OCI-M1 (cell line): Measurements from ENCODE around the gene HIGD2B.
"Not testable (repeated sequence)": the region's sequence is repeated elsewhere in the genome, so short reads cannot be mapped to it uniquely, and the experiment has no call there.

Source experiments
- DNase-seq: peaks from one replicate; lab custom pipeline; 2025; lab: John Stamatoyannopoulos, UW

Gene HIGD2B

GRCh38 chr15:72685925-72686794 is at the start of gene HIGD2B, which contains the start of gene BBS4:
Gene HIGD2B, minus strand, starts transcription at chr15:72686182. Its CDS starts 9,808 bp downstream, at chr15:72676374.
Gene BBS4, plus strand, starts transcription at chr15:72686207. Its CDS starts 21 bp downstream, at chr15:72686228.
- DNase-seq, result no peak

GRCh38 chr15:72735111-72735510 is 49.1 kb upstream of the HIGD2B start:
- no peak for DNase-seq

GRCh38 chr15:72733941-72734738 is 48.2 kb upstream of the HIGD2B start:
- no peak for DNase-seq

DNA sequence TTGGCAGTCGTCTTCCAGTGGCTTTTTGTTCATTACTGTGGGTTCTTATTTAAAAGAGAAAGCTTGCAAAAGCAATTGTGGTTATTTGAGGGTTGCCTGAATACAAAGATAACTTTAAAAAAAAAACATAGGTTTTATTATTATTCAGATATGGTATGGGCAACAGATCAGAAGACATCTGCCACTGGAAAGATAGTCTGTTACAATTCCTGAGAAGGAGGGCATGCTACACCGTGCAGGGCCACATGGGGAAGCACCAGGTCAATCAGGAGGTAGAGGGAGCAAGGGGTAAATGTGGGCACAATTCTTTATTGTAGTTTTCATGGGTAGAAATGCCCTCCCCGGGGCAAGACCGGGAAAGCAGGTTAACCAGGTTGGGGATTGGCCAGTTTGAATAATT is 46.5 kb upstream of the HIGD2B start:
- DNase-seq, result peak; percentile 61

- DNase-seq, result peak; percentile 51
These were observed 46.1 kb upstream of the HIGD2B start for GRCh38 chr15:72732086-72732485.

DNA sequence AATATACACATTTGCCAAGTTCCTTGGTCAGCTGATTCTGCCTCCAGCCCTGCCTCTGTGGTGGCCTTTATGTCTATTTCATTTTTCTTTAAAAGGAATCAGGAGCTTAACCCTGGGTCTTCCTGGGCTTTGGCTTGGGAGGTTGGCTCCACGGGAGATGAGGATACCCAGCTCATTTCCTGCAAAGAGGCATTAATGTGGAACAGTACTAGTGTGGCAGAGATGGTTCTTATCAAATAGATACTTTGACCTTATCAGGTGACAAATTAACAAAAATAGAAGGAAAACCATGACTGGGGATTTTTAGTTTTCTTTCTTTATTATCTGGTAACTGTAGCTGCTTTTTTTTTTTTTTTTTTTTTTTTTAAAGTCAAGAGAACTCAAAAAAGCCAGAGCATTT is 42.8 kb upstream of the HIGD2B start:
- no peak for DNase-seq

DNA sequence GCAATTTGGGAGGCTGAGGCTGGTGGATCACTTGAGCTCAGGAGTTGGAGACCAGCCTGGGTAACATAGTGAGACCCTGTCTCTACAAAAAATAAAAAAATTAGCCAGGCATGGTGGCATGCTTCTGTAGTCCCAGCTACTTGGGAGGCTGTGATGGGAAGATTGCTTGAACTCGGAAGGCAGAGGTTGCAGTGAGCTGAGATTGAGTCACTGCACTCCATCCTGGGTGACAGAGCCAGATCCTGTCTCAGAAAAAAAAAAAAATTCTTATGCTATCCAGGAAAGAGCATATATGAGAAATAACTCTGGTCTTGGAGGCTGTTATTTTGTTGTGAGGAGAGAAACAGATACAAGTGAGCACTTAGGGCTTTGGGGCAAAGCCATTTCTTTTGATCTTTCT is 42.3 kb upstream of the HIGD2B start:
- DNase-seq, result not testable (repeated sequence)

- no peak for DNase-seq
These were observed 41.2 kb upstream of the HIGD2B start for GRCh38 chr15:72727154-72727553.

DNA sequence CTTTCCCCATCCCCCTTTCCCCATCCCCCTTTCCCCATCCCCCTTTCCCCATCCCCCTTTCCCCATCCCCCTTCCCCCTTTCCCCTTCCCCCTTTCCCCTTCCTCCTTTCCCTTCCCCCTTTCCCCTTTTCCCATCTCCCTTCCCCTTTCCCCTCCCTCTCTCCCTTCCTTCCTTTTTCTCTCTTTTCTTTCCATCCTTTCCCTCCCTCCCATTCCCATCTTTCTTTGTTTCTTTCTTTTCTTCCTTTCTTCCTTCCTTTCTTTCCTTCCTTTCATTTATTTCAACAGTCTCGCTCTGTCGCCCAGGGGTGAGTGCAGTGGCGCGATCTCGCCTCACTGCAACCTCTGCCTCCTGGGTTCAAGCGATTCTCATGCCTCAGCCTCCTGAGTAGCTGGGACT is 39.9 kb upstream of the HIGD2B start:
- not testable (repeated sequence) for DNase-seq

GRCh38 chr15:72725446-72725845 is 39.5 kb upstream of the HIGD2B start:
- no peak for DNase-seq

DNA sequence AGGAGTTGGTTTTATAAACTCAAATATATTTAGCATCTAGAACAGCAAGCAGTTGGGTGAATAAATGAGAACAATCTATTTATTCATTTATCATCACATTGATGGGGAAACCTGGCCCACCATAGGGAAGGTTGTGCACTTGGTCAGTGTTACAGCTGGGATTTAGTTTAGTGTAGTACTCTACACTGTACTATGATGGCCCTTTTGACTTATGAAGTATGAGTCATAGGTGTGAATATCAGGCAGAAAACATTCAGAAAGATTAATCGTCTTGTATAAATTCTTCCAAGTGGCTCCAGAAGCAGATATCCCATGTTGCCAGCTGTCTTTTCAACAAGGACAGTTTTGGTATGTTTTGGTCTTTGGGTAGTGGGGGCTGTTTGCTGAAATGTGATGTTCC is 38.0 kb upstream of the HIGD2B start:
- no peak for DNase-seq

DNA sequence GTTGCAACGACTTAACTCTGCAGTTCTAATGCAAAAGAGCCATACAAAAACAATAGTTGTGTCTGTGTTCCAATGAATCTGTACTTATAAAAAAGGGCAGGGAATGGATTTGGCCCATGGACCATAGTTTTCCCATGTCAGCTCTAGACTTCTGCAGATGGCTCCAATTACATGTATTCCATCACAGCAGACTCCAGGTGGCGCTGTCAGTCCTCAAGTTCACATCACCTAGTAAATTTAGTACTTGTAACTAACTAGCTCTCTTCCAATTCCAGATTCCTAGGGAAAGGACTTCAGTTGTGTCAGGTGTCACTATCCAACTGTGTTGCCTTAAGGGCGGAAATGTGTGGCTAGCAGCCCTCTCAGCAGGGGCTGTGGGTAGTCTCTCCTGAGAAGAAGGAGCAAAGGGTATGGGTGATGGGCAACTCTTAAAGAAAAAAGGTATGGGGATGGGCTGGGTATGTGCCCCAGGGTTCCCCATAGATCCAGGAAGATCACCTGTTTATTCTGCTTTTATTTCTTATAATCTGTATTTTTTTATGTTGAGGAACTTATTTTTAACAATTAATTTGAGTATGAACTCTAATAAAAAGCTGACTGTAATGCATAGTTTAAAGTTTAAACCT is 36.2 kb upstream of the HIGD2B start:
- peak; percentile 80 for DNase-seq

GRCh38 chr15:72708551-72709303 is 22.7 kb upstream of the HIGD2B start:
- DNase-seq, result peak; percentile 60

DNA sequence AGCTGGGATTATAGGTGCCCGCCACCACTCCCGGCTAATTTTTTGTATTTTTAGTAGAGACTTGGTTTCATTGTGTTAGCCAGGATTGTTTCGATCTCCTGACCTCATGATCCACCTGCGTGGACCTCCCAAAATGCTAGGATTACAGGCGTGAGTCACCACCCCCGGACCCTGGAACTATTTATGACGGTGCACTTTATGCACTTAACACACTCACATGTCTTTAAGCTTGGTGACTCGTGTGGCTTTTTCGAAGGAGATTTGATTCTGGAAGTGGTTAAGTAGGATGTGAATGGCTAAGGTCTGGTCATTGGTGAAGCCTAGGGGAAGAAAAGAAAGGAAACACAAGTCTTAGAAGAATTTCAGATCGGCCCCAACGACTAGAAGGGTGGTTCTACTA is 20.3 kb upstream of the HIGD2B start:
- DNase-seq, result no peak

- DNase-seq, result no peak
These were observed 14.1 kb upstream of the HIGD2B start for GRCh38 chr15:72700076-72700475.

DNA sequence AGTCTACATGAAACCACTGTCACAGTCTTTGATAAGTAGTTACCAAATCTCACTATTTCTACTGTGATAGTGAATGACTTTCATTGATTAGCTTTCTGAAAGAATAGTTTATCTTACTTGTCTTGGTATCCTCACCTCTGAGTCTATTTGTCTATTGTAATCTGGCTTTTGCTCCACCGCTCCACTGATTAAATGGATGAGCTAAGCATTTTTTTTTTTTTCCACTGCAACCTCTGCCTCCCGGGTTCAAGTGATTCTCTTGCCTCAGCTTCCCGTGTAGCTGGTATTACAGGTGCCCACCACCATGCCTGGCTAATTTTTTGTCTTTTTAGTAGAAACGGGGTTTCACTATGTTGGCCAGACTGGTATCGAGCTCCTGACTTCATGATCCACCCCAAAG is 13.0 kb upstream of the HIGD2B start:
- no peak for DNase-seq

- DNase-seq, result no peak
These were observed 5.0 kb upstream of the HIGD2B start for GRCh38 chr15:72690938-72691337.

DNA sequence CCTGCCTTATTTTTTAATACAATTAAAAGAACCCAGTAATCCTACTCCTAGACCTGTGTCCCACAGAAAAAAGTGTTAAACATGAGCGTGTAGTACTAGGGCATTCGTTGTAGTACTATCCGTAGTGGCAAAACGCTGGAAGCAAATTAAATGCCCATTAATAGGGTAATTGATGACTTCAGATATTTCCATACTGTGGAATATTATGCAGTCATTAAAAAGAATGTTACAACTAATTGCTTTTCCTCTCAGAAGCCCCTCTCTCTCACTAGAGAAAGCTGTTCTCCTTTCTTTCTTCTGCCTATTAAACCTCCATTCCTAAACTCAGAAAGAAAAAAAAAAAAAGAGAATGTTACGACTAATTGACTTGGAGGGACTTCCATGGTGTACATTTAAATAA is 2.7 kb upstream of the HIGD2B start:
- no peak for DNase-seq

DNA sequence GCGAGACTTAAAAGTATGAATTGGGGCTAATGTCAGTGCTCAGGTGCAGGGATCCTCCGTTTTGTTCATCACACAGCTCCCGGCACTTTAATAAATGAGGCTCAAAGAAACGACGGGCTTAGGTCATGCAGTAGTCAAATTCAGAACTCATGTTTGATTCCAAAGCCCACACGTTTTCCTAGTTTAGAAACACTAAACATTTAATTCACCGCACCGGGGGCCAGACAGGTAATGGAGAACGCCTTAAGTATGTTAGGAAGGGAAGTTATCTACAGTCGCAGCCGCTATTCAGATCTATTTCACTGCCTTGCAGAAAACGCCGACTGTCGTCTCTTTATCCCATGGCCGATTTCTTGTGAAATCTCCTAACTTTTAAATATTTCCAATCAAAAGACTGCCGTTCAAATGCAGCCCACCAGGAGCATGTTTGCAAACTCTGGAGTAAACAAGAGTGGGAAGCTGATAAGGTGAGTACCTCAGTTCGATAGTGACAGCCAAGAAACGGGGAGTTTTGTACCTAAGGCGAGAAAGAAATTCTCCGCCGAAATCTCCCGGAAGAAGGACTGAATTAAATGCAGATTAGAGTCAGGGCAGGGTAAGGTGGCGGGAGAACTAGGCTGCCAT is 569 bp downstream of the HIGD2B start:
- DNase-seq, result no peak

- DNase-seq, result no peak
These were observed 3.2 kb downstream of the HIGD2B start for GRCh38 chr15:72682772-72683171.

GRCh38 chr15:72680931-72681330 is 5.1 kb downstream of the HIGD2B start:
- DNase-seq, result no peak
